Liver (tissue), 9 donors: ENCODE results near the gene SNX5. TPM values are rescaled to one million over a fixed set of nuclear protein-coding genes. Genes with fewer than 3 reads are reported as not detected.

Experiments
- DNase-seq: peaks from one replicate; pipeline ENCODE4 v3.0.0-alpha.2; 2017; ENCODE audit warnings: low spot score
- H3K27ac ChIP-seq, 2 donors: one replicate each; pipeline ENCODE4 v1.7.0; 2013; ENCODE audit warnings: inconsistent platforms in 2 of 2, low read length in 2 of 2, control low read depth in 1 of 2, low read depth in 1 of 2, mild to moderate bottlenecking in 1 of 2
- H3K27me3 ChIP-seq, 4 donors: one replicate each; pipeline versions ENCODE4 v1.6.1 to v1.7.0; 2013; ENCODE audit warnings: low read length in 3 of 4, inconsistent platforms in 1 of 4, mild to moderate bottlenecking in 1 of 4, moderate library complexity in 1 of 4; ENCODE audit not compliant: control insufficient read depth in 4 of 4, insufficient read depth in 4 of 4
- H3K36me3 ChIP-seq, 4 donors: one replicate each; pipeline versions ENCODE4 v1.6.1 to v1.7.0; 2013; ENCODE audit warnings: low read length in 3 of 4, mild to moderate bottlenecking in 3 of 4, low read depth in 1 of 4, moderate library complexity in 1 of 4; ENCODE audit not compliant: control insufficient read depth in 4 of 4, insufficient read depth in 3 of 4
- H3K4me1 ChIP-seq, 4 donors: one replicate each; pipeline versions ENCODE4 v1.6.1 to v1.7.0; 2013; ENCODE audit warnings: low read length in 3 of 4, mild to moderate bottlenecking in 3 of 4, moderate library complexity in 1 of 4; ENCODE audit not compliant: control insufficient read depth in 4 of 4, insufficient read depth in 4 of 4
- H3K4me3 ChIP-seq, 3 donors: one replicate each; pipeline versions ENCODE4 v1.6.1 to v1.7.0; 2013; ENCODE audit warnings: low read length in 3 of 3, control low read depth in 1 of 3, low read depth in 1 of 3, mild to moderate bottlenecking in 1 of 3
- H3K9ac ChIP-seq, 2 donors: one replicate each; pipeline ENCODE4 v1.7.0; 2013; ENCODE audit warnings: low read length in 2 of 2, mild to moderate bottlenecking in 2 of 2, moderate library complexity in 2 of 2, control low read depth in 1 of 2, low read depth in 1 of 2
- H3K9me3 ChIP-seq, 4 donors: one replicate each; pipeline versions ENCODE4 v1.6.1 to v1.7.0; 2013; ENCODE audit warnings: low read length in 3 of 4; ENCODE audit not compliant: control insufficient read depth in 4 of 4
- EGR1 ChIP-seq, 2 donors: IDR thresholded peaks; 2 replicates each; pipeline ENCODE4 v1.6.1; 2016 to 2018; ENCODE audit warnings: antibody characterized with exemption in 2 of 2, low read depth in 2 of 2
- FOXA1 ChIP-seq: IDR thresholded peaks from 2 replicates; pipeline ENCODE4 v1.6.1; 2016; ENCODE audit warnings: antibody characterized with exemption
- FOXA2 ChIP-seq: IDR thresholded peaks from 2 replicates; pipeline ENCODE4 v1.6.1; 2016; ENCODE audit warnings: antibody characterized with exemption
- GABPA ChIP-seq, 2 donors: IDR thresholded peaks in 1 of 2; conservative IDR thresholded peaks in 1 of 2; 2 replicates each; pipeline ENCODE4 v1.6.1; 2016; ENCODE audit warnings: antibody characterized with exemption in 2 of 2, mild to moderate bottlenecking in 1 of 2, moderate library complexity in 1 of 2
- HNF4A ChIP-seq, 2 donors: conservative IDR thresholded peaks; 2 replicates each; pipeline ENCODE4 v1.6.1; 2016; ENCODE audit warnings: antibody characterized with exemption in 2 of 2, mild to moderate bottlenecking in 2 of 2
- HNF4G ChIP-seq: IDR thresholded peaks from 2 replicates; pipeline ENCODE4 v1.6.1; 2016; ENCODE audit warnings: antibody characterized with exemption
- JUND ChIP-seq, 2 donors: IDR thresholded peaks; 2 replicates each; pipeline ENCODE4 v1.6.1; 2016; ENCODE audit warnings: antibody characterized with exemption in 2 of 2
- NR2F2 ChIP-seq: IDR thresholded peaks from 2 replicates; pipeline ENCODE4 v1.6.1; 2016; ENCODE audit warnings: antibody characterized with exemption
- RAD21 ChIP-seq, 2 donors: IDR thresholded peaks; 2 replicates each; pipeline ENCODE4 v1.6.1; 2016; ENCODE audit warnings: antibody characterized with exemption in 2 of 2, mild to moderate bottlenecking in 2 of 2
- RXRA ChIP-seq, 2 donors: IDR thresholded peaks; 2 replicates each; pipeline ENCODE4 v1.6.1; 2017 to 2018; ENCODE audit warnings: antibody characterized with exemption in 2 of 2, mild to moderate bottlenecking in 1 of 2
- SP1 ChIP-seq: IDR thresholded peaks from 2 replicates; pipeline ENCODE4 v1.6.1; 2018; ENCODE audit warnings: antibody characterized with exemption, mild to moderate bottlenecking
- TAF1 ChIP-seq: conservative IDR thresholded peaks from 2 replicates; pipeline ENCODE4 v1.6.1; 2016; ENCODE audit warnings: antibody characterized with exemption, mild to moderate bottlenecking
- WGBS: extraction: QIAGEN DNeasy Blood & Tissue Kit; methylation state at CpG from one replicate; pipeline ENCODE4 v1.1.7; 2013; 5-methylcytosine and 5-hydroxymethylcytosine counted together
- polyA plus RNA-seq, 2 donors: library from polyadenylated mRNA; stranded (reverse) in 1 of 2; unstranded in 1 of 2; fragments of 200-250 nt in 1 of 2; fragments of >200 nt in 1 of 2; fragmentation: Nextera tagmentation in 1 of 2; extraction: Ambion mirVana in 1 of 2; gene quantifications; one replicate each; pipeline versions ENCODE4 v1.2.1 to v1.2.3, GENCODE V29; 2013 to 2015
- total RNA-seq, 2 donors: library from RNA; depleted of rRNA; stranded (reverse); fragments of >200 nt; gene quantifications; one replicate each; pipeline ENCODE4 v1.2.3, GENCODE V29; 2014
- TF ChIP-seq, protein P1 (sequence below): fragments of 150-350 bp; IDR thresholded peaks from 2 replicates; pipeline ENCODE4 v1.5.1; 2017; ENCODE audit warnings: improper control_type of control experiment, low read depth, low read length; ENCODE audit not compliant: missing input control
- TF ChIP-seq, protein P2 (sequence below): IDR thresholded peaks from 2 replicates; pipeline ENCODE4 v1.6.1; 2016; ENCODE audit warnings: antibody characterized with exemption, mild to moderate bottlenecking
- TF ChIP-seq, protein P3 (sequence below): IDR thresholded peaks from 2 replicates; pipeline ENCODE4 v1.6.1; 2016; ENCODE audit warnings: antibody characterized with exemption
- TF ChIP-seq, protein P4 (sequence below): IDR thresholded peaks from 2 replicates; pipeline ENCODE4 v1.6.1; 2016; ENCODE audit warnings: antibody characterized with exemption
- donor health status: healthy.
- donor health status: healthy.
- donor health status: healthy.
- donor health status: healthy.
- donor health status: healthy.

Gene SNX5
- total and polyA plus RNA-seq, 4 donors: 32.8 to 77.8 (median 46.2) TPM

DNA sequence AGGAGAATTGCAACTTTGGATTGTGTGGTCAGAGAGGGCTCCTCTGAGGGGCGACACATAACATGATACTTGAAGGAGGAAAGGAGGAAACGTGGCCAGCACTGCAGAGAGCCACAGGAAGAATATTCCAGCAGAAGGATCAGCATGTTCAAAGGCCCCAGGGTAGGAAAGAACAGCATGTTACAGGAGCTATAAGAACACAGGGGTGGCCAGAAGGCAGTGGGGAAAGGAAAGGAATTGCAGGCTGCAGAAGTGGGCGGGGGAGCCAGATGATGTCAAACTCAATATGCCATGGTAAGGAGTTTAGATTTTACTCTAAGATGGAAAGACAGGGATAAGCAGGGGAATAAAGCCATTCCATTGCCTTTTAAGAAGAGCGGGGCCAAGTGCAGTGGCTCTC lies 31.0 kb upstream of the SNX5 start:
- no peak overlapping the region for H3K9ac ChIP-seq
- H3K27ac ChIP-seq: no peak overlapping the region
- H3K4me3 ChIP-seq: no peak overlapping the region
- 93% methylated on average over 4 of the region's 4 CpGs for WGBS
- H3K36me3 ChIP-seq: no peaks in the 10 kb centered on the region
- peaks cover 0 to 8% (median 4%) of the 10 kb centered on the region in 4 donors for H3K4me1 ChIP-seq
- DNase-seq: no peak
- TF ChIP-seq RXRA (IDR thresholded peaks at IDR 0.05): no peak
- TF ChIP-seq FOXA1: no peak
- TF ChIP-seq FOXA2: no peak
- no peak for TF ChIP-seq HNF4G
- no peak for TF ChIP-seq JUND (IDR thresholded peaks at IDR 0.05)
- no peak for TF ChIP-seq RAD21 (IDR thresholded peaks at IDR 0.05)
- TF ChIP-seq TAF1: no peak
- no peak for TF ChIP-seq NR2F2
- TF ChIP-seq, protein P1, sequence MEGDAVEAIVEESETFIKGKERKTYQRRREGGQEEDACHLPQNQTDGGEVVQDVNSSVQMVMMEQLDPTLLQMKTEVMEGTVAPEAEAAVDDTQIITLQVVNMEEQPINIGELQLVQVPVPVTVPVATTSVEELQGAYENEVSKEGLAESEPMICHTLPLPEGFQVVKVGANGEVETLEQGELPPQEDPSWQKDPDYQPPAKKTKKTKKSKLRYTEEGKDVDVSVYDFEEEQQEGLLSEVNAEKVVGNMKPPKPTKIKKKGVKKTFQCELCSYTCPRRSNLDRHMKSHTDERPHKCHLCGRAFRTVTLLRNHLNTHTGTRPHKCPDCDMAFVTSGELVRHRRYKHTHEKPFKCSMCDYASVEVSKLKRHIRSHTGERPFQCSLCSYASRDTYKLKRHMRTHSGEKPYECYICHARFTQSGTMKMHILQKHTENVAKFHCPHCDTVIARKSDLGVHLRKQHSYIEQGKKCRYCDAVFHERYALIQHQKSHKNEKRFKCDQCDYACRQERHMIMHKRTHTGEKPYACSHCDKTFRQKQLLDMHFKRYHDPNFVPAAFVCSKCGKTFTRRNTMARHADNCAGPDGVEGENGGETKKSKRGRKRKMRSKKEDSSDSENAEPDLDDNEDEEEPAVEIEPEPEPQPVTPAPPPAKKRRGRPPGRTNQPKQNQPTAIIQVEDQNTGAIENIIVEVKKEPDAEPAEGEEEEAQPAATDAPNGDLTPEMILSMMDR: no peak
- TF ChIP-seq, protein P2, sequence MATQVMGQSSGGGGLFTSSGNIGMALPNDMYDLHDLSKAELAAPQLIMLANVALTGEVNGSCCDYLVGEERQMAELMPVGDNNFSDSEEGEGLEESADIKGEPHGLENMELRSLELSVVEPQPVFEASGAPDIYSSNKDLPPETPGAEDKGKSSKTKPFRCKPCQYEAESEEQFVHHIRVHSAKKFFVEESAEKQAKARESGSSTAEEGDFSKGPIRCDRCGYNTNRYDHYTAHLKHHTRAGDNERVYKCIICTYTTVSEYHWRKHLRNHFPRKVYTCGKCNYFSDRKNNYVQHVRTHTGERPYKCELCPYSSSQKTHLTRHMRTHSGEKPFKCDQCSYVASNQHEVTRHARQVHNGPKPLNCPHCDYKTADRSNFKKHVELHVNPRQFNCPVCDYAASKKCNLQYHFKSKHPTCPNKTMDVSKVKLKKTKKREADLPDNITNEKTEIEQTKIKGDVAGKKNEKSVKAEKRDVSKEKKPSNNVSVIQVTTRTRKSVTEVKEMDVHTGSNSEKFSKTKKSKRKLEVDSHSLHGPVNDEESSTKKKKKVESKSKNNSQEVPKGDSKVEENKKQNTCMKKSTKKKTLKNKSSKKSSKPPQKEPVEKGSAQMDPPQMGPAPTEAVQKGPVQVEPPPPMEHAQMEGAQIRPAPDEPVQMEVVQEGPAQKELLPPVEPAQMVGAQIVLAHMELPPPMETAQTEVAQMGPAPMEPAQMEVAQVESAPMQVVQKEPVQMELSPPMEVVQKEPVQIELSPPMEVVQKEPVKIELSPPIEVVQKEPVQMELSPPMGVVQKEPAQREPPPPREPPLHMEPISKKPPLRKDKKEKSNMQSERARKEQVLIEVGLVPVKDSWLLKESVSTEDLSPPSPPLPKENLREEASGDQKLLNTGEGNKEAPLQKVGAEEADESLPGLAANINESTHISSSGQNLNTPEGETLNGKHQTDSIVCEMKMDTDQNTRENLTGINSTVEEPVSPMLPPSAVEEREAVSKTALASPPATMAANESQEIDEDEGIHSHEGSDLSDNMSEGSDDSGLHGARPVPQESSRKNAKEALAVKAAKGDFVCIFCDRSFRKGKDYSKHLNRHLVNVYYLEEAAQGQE: no peak
- TF ChIP-seq, protein P3, sequence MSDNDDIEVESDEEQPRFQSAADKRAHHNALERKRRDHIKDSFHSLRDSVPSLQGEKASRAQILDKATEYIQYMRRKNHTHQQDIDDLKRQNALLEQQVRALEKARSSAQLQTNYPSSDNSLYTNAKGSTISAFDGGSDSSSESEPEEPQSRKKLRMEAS: no peak
- no peak for TF ChIP-seq EGR1 (IDR thresholded peaks at IDR 0.05; ENCODE audit: low read depth in 2 of 2)
- TF ChIP-seq SP1: no peak
- no peak for TF ChIP-seq GABPA (IDR thresholded peaks at IDR 0.05 in 1 of 2, conservative IDR thresholded peaks at IDR 0.05 in 1 of 2)
- no peaks in the 10 kb centered on the region for H3K9me3 ChIP-seq
- H3K27me3 ChIP-seq: no peaks in the 10 kb centered on the region

DNA sequence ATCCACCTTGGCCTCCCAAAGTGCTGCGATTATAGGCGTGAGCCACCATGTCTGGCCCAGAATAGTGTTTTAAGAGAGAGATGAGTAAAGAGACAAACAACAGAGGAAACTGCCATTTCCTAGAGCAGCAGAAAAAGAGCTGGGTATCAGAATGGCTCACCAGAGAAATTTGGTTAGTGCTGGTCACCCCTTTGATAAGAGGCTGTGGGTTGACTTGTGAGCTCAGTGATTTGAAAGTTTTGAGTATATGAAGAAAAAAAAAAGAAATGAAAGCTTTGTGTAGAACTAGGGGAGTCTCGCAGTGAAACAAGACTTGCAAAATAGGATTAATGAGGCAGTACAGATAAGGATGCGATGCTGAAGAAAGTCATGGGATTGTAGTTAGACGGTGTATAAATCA lies 29.9 kb upstream of the SNX5 start:
- no peaks in the 10 kb centered on the region for H3K27me3 ChIP-seq
- peaks cover 0 to 8% (median 4%) of the 10 kb centered on the region in 4 donors for H3K4me1 ChIP-seq
- H3K4me3 ChIP-seq: no peak overlapping the region
- no peaks in the 10 kb centered on the region for H3K9me3 ChIP-seq
- DNase-seq: no peak
- TF ChIP-seq RXRA (IDR thresholded peaks at IDR 0.05) (no peak), SP1 (no peak), FOXA2 (no peak), TAF1 (no peak), GABPA (IDR thresholded peaks at IDR 0.05 in 1 of 2, conservative IDR thresholded peaks at IDR 0.05 in 1 of 2) (no peak), HNF4A (conservative IDR thresholded peaks at IDR 0.05) (no peak)
- TF ChIP-seq, protein P4, sequence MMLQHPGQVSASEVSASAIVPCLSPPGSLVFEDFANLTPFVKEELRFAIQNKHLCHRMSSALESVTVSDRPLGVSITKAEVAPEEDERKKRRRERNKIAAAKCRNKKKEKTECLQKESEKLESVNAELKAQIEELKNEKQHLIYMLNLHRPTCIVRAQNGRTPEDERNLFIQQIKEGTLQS: no peak
- no peaks in the 10 kb centered on the region for H3K36me3 ChIP-seq
- H3K27ac ChIP-seq: no peak overlapping the region
- H3K9ac ChIP-seq: no peak overlapping the region
- WGBS: 96% methylated on average over 5 of the region's 5 CpGs
